ENCODE measurements around the gene TRPM2. TPM values are rescaled to one million over a fixed set of nuclear protein-coding genes. Genes with fewer than 3 reads are reported as not detected.

TRPM2 gene
- 1 to 10 TPM in 4 of 5 donors, under 1 TPM in 1; 0.93 to 2.4 (median 1.6) TPM for polyA plus RNA-seq (ENCODE audit: insufficient read depth in 1 of 5, insufficient read length in 5 of 5, low replicate concordance in 1 of 5)
- long read RNA-seq, donor 1: 0 reads
- long read RNA-seq, donor 2: 0 reads
- long read RNA-seq, donor 3: 0 reads
- long read RNA-seq, donor 4: 0 reads
- long read RNA-seq, donor 5: 0 reads
- long read RNA-seq, donor 6: 0 reads
- long read RNA-seq, donor 7: 0 reads
- long read RNA-seq, donor 8: 0 reads

DNA sequence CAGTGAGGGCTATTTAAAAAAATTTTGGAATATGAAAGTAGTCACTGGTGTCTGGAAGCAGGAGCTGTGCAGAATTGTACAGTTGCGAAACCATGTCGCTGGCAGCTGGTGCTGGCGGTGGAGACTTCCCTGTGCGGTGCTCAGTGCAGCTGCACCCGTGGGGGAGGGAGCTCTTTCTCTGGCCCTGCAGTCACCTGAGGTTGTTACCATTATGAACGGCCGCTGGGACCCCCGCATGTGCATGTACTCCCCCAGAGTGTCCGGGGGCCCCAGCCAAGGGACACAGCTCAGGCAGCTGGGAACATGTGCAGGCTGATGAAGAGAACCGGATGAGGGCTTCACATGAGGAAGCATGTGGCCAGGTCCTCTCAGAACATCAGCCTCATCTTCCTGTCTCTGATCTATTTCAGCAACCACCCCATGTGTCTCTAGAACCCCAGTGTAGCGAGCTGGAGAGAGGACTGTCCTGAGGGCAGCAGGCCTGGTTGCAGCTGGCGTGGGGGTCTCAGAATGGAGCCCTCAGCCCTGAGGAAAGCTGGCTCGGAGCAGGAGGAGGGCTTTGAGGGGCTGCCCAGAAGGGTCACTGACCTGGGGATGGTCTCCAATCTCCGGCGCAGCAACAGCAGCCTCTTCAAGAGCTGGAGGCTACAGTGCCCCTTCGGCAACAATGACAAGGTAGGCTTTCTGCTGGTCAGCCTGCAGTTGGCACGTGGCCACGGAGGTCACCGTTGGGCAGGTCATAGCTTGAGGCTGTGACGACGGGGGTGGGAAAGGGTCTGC, at the start of gene TRPM2:
Gene TRPM2, plus strand, starts transcription at position 431 of the 780 bp plus-strand sequence. Its CDS starts 80 bp downstream, at position 511.
- DNase-seq: peak; percentile 31 to 51

- DNase-seq: no peak
Observed at GRCh38 chr21:44304011-44304616, 49.3 kb upstream of the TRPM2 start.

GRCh38 chr21:44304877-44305293, 48.5 kb upstream of the TRPM2 start:
- DNase-seq: peak in 1 of 2 donors; percentile 41

- DNase-seq: no peak
Observed at GRCh38 chr21:44305691-44306090, 47.7 kb upstream of the TRPM2 start.

DNA sequence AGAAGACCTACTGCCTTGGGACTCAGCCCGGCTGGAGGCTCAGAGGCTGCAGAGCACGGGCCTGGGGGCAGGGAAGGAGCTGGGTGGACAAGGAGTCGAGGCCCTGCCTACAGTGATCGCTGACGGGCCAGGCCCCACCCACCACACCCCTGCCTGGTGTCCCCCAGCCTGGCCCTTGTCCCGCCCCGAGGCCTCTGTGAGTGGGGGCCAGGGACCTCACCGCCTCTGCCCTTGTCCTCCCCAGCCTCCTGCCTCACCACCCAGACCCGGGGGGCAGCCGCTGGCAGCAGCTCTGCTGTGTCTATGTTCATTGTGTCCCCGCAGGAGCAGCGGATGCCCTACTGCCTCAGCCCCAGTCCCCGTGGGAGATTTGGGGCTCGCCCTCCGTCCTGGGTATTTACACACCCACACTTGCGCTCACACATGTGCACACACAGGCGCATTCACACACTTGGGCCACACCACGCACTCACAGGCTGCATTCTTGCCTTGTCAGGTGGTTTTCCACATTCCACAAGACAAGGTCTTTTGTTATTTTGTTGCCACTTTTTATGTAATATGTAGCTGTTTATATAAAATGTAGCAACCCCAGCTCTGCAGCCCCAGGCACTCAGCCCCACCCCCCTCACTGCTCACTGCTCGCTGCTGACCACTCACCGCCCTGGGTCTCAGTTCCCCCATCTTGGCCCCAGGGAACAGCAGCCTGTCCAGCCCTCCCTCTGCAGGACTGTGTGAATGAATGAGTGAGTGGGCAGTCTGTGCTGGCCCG, 46.3 kb upstream of the TRPM2 start:
- no peak for DNase-seq

- no peak for DNase-seq
Observed at GRCh38 chr21:44310628-44311507, 42.6 kb upstream of the TRPM2 start.

DNA sequence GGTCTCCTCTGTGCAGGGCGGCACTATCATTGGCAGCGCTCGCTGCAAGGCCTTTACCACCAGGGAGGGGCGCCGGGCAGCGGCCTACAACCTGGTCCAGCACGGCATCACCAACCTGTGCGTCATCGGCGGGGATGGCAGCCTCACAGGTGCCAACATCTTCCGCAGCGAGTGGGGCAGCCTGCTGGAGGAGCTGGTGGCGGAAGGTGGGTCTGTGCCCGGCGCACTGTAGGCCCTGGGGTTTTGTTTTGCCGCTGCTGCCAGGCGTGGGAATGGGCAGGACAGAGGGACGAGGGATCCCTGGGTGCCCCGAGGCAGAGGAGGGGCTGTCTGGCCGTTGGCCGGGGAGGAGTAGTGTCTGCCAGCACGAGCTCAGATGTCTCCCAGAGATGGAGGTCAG, 41.3 kb upstream of the TRPM2 start:
- DNase-seq: no peak

DNA sequence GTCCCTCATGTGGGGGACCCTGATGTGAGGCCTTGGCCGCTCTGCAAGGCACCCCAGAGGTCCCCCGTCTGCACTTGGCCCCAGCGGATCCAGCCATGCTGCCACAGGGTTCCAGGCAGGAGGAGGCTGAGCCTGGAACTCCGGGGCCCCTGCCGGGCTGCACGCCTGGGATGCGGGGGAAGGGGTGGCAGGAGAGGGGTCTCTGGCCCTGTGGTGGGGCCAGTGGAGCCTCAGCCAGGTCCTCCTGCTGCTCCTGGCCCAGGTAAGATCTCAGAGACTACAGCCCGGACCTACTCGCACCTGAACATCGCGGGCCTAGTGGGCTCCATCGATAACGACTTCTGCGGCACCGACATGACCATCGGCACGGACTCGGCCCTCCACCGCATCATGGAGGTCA, 40.7 kb upstream of the TRPM2 start:
- no peak for DNase-seq

GRCh38 chr21:44313451-44313850, 40.0 kb upstream of the TRPM2 start:
- DNase-seq: no peak

GRCh38 chr21:44314128-44314527, 39.3 kb upstream of the TRPM2 start:
- DNase-seq: no peak

- DNase-seq: no peak
Observed at GRCh38 chr21:44314561-44314960, 38.9 kb upstream of the TRPM2 start.

GRCh38 chr21:44315691-44316203, 37.7 kb upstream of the TRPM2 start:
- no peak for DNase-seq

DNA sequence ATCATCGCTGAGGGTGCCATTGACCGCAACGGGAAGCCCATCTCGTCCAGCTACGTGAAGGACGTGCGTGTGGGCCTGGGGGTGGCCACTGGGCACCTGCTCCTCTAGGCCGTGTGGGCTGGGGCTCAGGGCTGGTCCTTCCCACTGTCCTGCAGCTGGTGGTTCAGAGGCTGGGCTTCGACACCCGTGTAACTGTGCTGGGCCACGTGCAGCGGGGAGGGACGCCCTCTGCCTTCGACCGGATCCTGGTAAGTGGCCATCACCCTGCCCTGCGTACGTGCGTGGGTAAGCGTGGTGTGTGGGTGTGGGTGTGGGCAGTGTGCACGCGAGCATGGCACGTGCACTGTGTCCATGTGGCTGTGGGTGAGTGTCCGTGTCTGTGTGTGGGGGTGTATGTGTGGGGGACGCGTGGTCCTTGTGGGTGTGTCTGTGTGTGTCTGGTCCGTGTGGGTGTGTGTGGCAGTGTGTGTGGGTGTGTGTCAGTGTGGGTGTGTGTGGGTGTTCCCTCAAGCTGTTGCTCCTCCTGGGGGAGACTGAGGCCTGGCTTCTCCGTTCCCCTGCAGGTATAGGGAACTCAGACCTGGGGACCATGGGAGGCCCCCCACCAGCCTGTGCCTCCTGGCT, 37.0 kb upstream of the TRPM2 start:
- DNase-seq: no peak

DNA sequence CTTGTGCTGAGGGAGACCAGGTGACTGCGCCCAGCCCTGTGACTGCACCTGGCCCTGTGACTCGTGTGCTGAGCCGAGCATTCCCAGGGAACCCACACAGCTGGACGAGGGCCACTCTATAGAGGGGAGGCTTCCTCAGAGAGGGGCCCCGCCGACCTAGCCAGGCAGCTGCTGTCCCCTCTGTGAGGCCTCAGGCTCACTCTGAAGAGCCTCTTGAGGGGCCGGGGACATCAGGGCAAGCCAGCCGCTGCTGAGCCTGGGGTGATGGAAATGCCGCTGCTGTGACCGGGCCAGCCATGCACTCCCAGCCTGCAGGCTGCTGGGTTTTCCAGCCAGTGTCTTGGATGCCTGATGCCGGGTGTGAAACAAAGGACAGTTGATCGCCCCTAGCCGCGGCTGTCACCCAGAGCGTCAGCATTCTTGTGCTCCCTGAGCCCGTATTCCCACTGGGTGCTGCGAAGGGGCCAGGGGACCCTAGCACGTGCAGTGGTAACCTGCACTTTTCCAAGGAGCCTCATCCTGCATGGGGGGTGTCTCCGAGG, 36.1 kb upstream of the TRPM2 start:
- no peak for DNase-seq

GRCh38 chr21:44317871-44318270, 35.5 kb upstream of the TRPM2 start:
- DNase-seq: no peak

DNA sequence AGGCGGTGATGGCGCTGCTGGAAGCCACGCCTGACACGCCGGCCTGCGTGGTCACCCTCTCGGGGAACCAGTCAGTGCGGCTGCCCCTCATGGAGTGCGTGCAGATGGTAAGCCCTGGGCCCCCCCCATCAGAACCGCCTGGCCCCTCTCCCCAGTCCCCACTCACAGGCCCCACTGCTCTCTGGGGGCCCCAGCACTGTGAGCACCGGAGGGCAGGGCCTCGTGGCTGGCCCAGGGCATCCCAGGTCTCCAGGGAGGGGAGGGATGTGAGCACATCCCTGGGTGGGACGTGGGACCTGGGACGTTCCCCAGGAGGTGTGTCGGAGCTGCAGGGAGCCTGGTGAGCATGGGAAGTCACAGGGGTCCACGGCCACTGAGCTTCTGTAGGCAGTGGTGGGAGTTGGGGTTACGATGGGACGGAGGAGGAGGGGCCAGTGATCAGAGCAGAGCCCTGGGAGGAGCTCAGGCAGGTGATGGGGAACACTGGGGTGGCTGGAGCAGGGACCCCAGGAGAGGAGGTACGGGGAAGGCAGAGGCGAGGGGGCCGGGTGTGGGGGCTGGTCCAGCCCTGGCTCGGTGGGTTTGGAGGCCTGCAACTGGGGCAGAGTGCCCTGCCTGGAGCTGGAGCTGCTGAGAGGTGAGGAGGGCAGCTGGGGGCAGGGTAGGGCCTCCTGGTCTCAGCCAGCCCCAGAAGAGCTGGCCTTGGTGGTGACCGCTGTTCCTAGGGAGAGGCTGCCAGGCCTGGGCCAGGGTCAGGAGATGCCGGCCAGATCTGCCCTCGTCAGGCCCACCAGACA, 34.7 kb upstream of the TRPM2 start:
- no peak for DNase-seq

- DNase-seq: no peak
Observed at GRCh38 chr21:44319407-44320065, 33.9 kb upstream of the TRPM2 start.

GRCh38 chr21:44320847-44321246, 32.6 kb upstream of the TRPM2 start:
- no peak for DNase-seq
